Stimulated activated naive CD8-positive, alpha-beta T cell treated with anti-CD3 and anti-CD28 coated beads, Interleukin-15, Interleukin-2, amounts not matched to agents 100 ng/mL and 50 ng/mL, for 24 hours (primary cell): Measurements from ENCODE around the gene TTC23L.

Experiments used
- H3K27ac Mint-ChIP-seq: one replicate; pipeline ENCODE4 v1.8.0; 2021; ENCODE audit warnings: mild to moderate bottlenecking, mixed read lengths
- H3K27me3 Mint-ChIP-seq: one replicate; pipeline ENCODE4 v1.8.0; 2021; ENCODE audit warnings: mixed read lengths
- H3K36me3 Mint-ChIP-seq: one replicate; pipeline ENCODE4 v1.8.0; 2021; ENCODE audit warnings: low read depth, mixed read lengths
- H3K4me1 Mint-ChIP-seq: one replicate; pipeline ENCODE4 v1.8.0; 2021; ENCODE audit warnings: low read depth, mixed read lengths
- H3K4me3 Mint-ChIP-seq: one replicate; pipeline ENCODE4 v1.8.0; 2021; ENCODE audit warnings: mild to moderate bottlenecking, mixed read lengths
- H3K9me3 Mint-ChIP-seq: one replicate; pipeline ENCODE4 v1.8.0; 2021; ENCODE audit warnings: mixed read lengths

TTC23L gene

GRCh38 chr5:34930462-34930844 lies 91.5 kb downstream of the TTC23L start:
- Mint-ChIP-seq H3K9me3 (no peaks in the 10 kb centered on the region), H3K4me3 (peak overlapping the region; percentile 91), H3K4me1 (peaks cover 43% of the 10 kb centered on the region), H3K27me3 (no peaks in the 10 kb centered on the region), H3K27ac (peak overlapping the region; percentile 94), H3K36me3 (peaks cover 51% of the 10 kb centered on the region)

GRCh38 chr5:34930870-34931269 lies 91.9 kb downstream of the TTC23L start:
- Mint-ChIP-seq H3K4me3 (peak overlapping the region; percentile 91), H3K27ac (peak overlapping the region; percentile 94), H3K36me3 (peaks cover 50% of the 10 kb centered on the region), H3K9me3 (no peaks in the 10 kb centered on the region), H3K4me1 (peaks cover 39% of the 10 kb centered on the region), H3K27me3 (no peaks in the 10 kb centered on the region)

GRCh38 chr5:34932947-34933346 lies 94.0 kb downstream of the TTC23L start:
- Mint-ChIP-seq H3K4me1 (peaks cover 32% of the 10 kb centered on the region), H3K36me3 (peaks cover 49% of the 10 kb centered on the region), H3K27ac (no peak overlapping the region), H3K4me3 (no peak overlapping the region), H3K27me3 (no peaks in the 10 kb centered on the region), H3K9me3 (no peaks in the 10 kb centered on the region)

- Mint-ChIP-seq H3K4me1 (no peaks in the 10 kb centered on the region), H3K36me3 (peaks cover 63% of the 10 kb centered on the region), H3K4me3 (no peak overlapping the region), H3K9me3 (no peaks in the 10 kb centered on the region), H3K27me3 (no peaks in the 10 kb centered on the region), H3K27ac (no peak overlapping the region)
Observed at GRCh38 chr5:34941936-34942335, 103.0 kb downstream of the TTC23L start.

GRCh38 chr5:34944044-34944443 lies 105.1 kb downstream of the TTC23L start:
- Mint-ChIP-seq H3K27me3 (no peaks in the 10 kb centered on the region), H3K4me1 (no peaks in the 10 kb centered on the region), H3K27ac (no peak overlapping the region), H3K4me3 (no peak overlapping the region), H3K36me3 (peaks cover 68% of the 10 kb centered on the region), H3K9me3 (no peaks in the 10 kb centered on the region)

- no peaks in the 10 kb centered on the region for H3K27me3 Mint-ChIP-seq
- no peaks in the 10 kb centered on the region for H3K4me1 Mint-ChIP-seq
- H3K9me3 Mint-ChIP-seq: no peaks in the 10 kb centered on the region
- no peak overlapping the region for H3K4me3 Mint-ChIP-seq
- H3K27ac Mint-ChIP-seq: peak overlapping the region; percentile 37
- H3K36me3 Mint-ChIP-seq: peaks cover 72% of the 10 kb centered on the region
Observed at GRCh38 chr5:34944460-34945047, 105.6 kb downstream of the TTC23L start.
